ENCODE measurements around the gene SCGB1C2.

DNA sequence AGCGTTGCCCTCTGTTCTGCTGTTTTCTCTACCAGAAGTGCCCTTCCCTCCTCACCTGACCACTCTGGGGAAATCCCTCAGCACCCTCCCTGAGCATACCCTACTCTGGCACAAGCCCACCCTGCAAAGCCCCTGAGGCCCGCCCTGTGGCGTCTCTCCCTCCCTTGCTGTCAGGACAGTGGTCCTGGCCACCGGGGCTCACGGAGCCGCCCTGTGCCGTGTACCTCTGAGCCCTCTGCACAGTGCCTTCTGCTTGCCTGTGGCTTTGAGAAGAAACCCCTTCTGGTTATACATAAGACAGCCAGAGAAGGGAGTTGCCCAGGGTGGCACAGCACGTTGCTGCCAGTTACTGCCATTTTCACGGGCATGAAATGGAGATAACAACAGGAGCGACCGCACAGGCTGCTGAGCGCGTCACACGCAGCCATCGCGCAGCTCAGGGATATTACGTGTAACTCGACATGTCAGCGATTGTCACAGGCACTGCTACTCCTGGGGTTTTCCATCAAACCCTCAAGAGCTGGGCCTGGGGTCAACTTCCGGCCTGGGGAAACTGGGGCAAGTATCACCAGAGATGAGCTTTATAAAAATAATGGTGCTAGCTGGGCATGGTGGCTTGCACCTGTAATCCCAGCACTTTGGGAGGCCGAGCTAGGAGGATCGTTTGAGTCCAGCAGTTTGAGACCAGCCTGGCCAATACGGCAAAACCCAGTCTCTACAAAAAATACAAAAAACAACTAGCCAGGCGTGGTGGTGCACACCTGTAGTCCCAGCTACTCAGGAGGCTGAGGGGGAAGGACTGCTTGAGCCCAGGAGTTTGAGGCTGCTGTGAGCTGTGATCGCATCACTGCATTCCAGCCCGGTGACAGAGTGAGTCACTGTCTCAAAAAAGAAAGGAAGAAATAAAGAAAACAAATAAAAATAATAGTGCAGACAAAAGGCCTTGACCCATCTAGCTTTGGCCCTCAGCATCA is 14.8 kb downstream of the SCGB1C2 start:
- no peak for TF ChIP-seq CTCF (IDR thresholded peaks at IDR 0.05)
- no peak for TF ChIP-seq POLR2A (IDR thresholded peaks at IDR 0.05)

All from ovary (tissue), 3 donors.